ENCODE data around the gene CA11.

DNA sequence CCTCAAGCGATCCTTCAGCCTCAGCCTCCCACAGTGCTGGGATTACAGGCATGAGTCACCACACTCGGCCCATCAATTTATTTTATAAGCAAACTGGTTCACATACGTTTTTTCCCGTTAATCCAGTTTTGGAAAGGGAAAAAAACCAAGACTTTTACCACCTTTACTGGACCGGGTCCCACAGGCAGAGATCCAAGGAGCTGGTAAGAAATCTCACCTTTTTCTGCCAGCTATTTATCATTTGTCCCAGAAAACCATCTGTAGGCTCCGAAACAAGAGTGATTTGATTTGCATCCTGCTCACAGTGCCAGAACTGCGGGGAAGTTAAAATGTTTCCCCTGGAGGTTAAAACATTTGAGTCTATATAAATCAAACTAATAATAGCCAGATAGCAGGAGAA lies 43.5 kb upstream of the CA11 start:
- TF ChIP-seq, protein P1, sequence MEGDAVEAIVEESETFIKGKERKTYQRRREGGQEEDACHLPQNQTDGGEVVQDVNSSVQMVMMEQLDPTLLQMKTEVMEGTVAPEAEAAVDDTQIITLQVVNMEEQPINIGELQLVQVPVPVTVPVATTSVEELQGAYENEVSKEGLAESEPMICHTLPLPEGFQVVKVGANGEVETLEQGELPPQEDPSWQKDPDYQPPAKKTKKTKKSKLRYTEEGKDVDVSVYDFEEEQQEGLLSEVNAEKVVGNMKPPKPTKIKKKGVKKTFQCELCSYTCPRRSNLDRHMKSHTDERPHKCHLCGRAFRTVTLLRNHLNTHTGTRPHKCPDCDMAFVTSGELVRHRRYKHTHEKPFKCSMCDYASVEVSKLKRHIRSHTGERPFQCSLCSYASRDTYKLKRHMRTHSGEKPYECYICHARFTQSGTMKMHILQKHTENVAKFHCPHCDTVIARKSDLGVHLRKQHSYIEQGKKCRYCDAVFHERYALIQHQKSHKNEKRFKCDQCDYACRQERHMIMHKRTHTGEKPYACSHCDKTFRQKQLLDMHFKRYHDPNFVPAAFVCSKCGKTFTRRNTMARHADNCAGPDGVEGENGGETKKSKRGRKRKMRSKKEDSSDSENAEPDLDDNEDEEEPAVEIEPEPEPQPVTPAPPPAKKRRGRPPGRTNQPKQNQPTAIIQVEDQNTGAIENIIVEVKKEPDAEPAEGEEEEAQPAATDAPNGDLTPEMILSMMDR (IDR thresholded peaks at IDR 0.05): no peak
- TF ChIP-seq POLR2A (IDR thresholded peaks at IDR 0.05): no peak
